ENCODE data around the gene WBP2. TPM values are rescaled to one million over a fixed set of nuclear protein-coding genes. Genes with fewer than 3 reads are reported as not detected.

WBP2 gene
- total RNA-seq, 1 experiment from 2014 or later = 44.8 TPM

DNA sequence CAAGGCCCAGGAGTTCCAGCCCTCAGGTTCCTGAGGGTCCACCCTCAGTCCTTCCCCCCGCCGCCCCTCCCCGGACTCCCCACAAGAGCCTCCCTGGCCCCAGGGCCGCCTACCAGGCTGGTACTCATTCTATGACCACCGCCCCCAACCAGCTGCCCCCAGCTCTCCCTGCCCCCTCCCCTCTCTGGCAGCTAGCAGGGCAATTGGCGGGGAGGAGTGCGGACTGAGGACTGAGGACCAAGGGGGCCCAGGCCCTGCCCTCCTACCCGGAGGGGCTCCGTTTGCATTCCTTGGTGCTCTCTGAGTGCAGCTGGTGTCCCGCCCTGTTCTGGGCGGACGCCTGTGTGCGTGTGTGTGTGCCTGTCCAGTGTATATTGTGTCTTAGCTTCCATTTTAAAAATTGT, 30.0 kb downstream of the WBP2 start:
- Histone ChIP-seq H3K36me3 (replicated peaks; ENCODE audit: control insufficient read depth, insufficient read depth, low read length) (peaks cover 25% of the 10 kb centered on the region), H3K27me3 (ENCODE audit: control insufficient read depth, insufficient read depth, low read length) (no peaks in the 10 kb centered on the region), H3K4me3 (ENCODE audit: insufficient read depth, low read depth, low read length) (no peak overlapping the region)
- DNase-seq = no peak

DNA sequence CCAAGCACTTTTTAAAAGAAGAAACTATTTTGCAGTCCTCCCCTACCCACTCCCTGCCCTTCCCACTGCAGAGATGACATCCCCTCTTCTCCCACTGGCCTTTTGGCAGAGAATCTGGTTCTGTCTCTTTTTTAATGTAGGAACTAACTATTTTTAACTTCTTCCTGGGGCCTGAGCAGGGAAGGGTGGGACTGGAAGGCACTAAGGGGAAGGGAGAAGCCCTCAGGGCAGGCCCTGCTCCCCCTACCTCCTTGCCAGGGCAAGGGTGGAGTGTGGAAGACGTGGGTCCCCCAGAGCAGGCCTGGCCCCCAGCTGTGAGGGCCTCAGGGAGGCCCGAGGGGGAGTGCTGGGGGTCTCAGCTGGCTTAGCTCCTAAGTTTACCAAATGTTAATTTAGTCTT, 30.5 kb downstream of the WBP2 start:
- H3K4me3 ChIP-seq (ENCODE audit: insufficient read depth, low read depth, low read length) = no peak overlapping the region
- H3K36me3 ChIP-seq (replicated peaks; ENCODE audit: control insufficient read depth, insufficient read depth, low read length) = peaks cover 28% of the 10 kb centered on the region
- no peaks in the 10 kb centered on the region for H3K27me3 ChIP-seq (ENCODE audit: control insufficient read depth, insufficient read depth, low read length)
- DNase-seq = no peak

DNA sequence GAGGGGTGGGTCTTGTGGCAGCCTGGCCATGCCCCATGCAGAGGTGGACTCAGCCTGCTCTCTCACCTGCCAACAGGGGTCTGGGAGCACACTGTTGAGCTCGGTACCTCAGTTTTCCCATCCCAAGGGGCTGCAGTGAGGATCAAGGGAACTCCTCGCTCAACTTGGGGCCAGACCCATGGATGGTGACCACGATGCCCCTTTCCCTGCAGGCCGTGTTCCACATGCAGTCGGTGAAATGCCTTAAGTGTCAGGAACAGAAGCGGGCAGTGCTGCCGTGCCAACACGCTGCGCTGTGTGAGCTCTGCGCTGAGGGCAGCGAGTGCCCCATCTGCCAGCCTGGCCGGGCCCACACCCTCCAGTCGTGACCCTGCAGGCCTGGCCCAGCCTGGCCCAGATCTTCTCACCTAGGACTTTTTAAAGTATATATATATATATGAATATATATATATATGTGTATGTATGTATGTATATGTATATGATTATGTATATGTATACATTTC, 31.0 kb downstream of the WBP2 start:
- Histone ChIP-seq H3K4me3 (ENCODE audit: insufficient read depth, low read depth, low read length) (no peak overlapping the region), H3K27me3 (ENCODE audit: control insufficient read depth, insufficient read depth, low read length) (no peaks in the 10 kb centered on the region), H3K36me3 (replicated peaks; ENCODE audit: control insufficient read depth, insufficient read depth, low read length) (peaks cover 31% of the 10 kb centered on the region)
- no peak for DNase-seq

DNA sequence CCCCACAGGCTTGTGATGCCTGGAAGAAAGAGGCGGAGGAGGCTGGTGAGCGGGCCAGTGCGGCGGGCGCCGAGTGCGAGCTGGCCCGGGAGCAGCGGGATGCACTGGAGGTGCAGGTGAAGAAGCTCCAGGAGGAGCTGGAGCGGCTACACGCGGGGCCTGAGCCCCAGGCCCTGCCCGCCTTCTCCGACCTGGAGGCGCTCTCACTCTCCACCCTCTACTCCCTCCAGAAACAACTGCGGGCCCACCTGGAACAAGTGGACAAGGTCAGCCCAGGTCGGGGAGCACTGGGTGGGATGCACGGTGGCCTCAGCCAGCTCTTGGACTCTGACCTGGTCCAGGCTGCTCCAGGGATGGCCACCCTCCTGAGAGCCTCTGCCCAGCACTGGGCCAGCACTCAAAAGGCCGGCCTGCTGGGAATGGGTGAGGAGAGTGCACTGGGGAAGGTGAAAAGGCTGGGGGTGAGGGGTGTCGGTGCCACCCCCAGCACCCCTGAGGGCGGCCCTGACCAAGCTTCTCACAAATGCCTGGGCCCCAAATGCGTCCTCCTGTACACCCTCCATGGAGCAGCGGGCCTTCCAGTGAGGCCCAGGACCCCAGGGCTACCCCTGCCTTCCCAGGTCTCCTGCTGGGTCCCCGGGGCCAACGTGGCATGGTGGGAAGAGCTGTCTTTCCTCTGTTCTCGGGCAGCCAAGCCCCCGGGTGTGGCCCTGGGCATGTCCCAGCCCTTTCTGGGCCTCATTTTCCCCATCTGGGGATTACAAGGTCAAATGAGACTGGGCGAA, 31.7 kb downstream of the WBP2 start:
- Histone ChIP-seq H3K27me3 (ENCODE audit: control insufficient read depth, insufficient read depth, low read length) (no peaks in the 10 kb centered on the region), H3K4me3 (ENCODE audit: insufficient read depth, low read depth, low read length) (no peak overlapping the region), H3K36me3 (replicated peaks; ENCODE audit: control insufficient read depth, insufficient read depth, low read length) (peaks cover 37% of the 10 kb centered on the region)
- DNase-seq = no peak

DNA sequence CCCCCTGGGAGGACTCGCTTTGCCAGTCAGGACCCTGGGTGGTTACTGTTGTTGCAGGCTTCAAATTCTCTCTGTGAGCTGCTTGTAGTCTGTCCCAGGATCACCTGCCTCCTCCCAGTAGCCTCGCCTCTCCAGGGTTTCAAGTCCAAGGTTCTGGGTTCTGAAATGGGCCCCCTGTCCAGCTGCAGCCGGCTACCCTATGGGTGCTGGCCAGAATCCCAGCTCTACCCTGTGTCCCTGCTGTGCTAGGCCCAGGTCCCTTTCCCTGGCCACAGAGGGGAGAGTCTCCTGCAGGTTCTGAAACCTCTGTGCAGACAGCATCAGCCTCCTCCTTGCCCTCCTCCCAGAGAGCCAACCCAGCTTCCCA, 32.4 kb downstream of the WBP2 start:
- Histone ChIP-seq H3K27me3 (ENCODE audit: control insufficient read depth, insufficient read depth, low read length) (no peaks in the 10 kb centered on the region), H3K36me3 (replicated peaks; ENCODE audit: control insufficient read depth, insufficient read depth, low read length) (peaks cover 38% of the 10 kb centered on the region), H3K4me3 (ENCODE audit: insufficient read depth, low read depth, low read length) (no peak overlapping the region)
- no peak for DNase-seq

DNA sequence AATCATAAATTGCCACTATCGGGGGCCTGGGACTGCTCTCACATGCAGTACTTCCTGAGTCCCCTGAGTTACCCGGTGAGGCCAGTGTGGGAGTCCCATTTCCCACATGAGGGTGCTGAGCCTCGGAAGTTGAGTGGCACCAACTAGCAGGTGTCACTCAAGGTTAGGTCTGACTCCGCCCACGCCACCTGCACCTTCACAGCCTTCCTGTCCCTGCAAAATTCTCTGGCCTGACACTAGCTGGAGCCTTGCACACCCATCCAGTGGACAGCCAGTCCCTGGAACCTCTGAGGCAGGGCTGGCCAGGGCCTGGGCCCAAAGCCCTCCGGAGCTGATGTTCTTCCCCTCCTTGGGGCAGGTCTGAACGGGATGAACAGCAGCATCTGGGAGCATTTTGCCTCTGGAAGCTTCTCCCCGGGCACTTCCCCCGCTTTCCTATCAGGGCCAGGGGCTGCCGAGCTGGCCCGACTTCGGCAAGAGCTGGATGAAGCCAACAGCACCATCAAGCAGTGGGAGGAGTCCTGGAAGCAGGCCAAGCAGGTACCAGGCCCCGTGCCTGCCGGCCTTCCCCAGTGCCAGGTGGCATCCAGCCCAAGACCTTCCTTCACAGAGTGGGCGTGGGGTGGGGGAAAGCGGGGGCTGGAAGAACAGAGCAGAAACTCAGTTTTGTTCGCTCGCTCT, 32.9 kb downstream of the WBP2 start:
- DNase-seq = no peak
- no peak overlapping the region for H3K4me3 ChIP-seq (ENCODE audit: insufficient read depth, low read depth, low read length)
- peaks cover 42% of the 10 kb centered on the region for H3K36me3 ChIP-seq (replicated peaks; ENCODE audit: control insufficient read depth, insufficient read depth, low read length)
- no peaks in the 10 kb centered on the region for H3K27me3 ChIP-seq (ENCODE audit: control insufficient read depth, insufficient read depth, low read length)

DNA sequence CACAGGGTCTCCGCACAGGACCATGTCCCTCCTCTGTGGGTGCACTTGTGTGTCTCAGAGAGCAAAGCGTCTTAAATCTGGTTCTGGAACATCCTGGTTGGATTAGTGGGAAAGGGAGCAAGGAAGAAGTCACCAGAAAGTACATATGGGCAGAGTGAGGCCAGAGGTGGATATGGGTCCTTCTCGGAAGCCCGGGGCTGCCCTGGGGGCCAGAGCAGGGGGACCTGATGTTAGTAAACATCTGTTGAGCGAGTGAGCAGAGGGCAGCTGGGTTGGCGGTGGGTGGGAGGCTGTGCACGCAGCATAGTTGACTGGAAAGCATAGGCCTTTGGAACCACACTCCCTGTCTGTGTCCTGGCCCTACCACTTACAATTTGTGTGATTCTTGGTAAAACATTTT, 33.6 kb downstream of the WBP2 start:
- peaks cover 42% of the 10 kb centered on the region for H3K36me3 ChIP-seq (replicated peaks; ENCODE audit: control insufficient read depth, insufficient read depth, low read length)
- no peaks in the 10 kb centered on the region for H3K27me3 ChIP-seq (ENCODE audit: control insufficient read depth, insufficient read depth, low read length)
- DNase-seq = no peak
- no peak overlapping the region for H3K4me3 ChIP-seq (ENCODE audit: insufficient read depth, low read depth, low read length)

DNA sequence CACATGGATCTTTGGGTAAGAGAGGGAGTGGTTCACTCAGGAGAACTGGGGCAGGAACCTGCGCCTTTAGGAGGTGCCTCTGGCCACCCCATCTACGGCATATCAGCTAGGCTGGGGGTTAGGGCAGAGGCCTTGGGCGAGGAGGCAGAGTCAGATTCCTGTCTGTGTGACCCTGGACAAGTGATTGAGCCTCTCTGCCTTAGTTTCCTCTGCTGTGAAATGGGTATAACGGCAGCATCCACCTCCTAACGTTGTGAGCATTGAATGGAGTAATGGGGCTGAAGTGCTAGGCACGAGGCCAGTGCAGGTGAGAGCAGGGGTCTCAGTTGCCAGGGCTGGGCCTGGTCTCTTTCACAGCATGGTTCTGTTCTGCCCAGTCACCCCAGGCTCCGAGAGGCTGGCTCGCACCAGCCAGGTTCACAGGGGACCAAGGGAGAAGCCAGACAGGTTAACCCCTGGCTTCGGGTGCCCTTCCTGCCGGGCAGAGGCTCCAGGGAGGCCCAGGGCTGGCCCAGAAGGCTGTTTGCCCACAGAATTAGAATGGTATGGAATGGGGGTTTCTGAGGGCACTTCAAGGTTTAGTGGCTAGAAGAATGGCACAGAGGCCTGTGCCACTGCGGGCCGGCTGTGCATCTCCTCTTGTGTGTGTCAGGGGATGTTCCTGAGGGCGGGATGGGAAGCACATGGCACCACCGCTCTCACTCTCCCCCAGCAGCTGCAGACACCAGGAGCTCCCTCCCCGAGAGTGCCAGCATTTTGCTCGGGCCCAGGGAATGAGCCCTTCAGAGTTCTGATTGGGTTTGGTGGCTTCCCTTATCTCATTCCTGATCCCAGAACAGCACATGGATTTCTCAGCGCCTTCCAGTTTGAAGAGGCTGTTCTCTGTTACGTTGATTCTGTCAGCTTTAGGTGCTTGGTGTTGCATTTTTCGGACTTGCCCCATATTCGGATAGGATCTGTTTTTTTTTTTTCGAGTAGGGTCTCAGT, 34.7 kb downstream of the WBP2 start:
- H3K36me3 ChIP-seq (replicated peaks; ENCODE audit: control insufficient read depth, insufficient read depth, low read length) = peaks cover 46% of the 10 kb centered on the region
- DNase-seq = peak; percentile 43
- no peak overlapping the region for H3K4me3 ChIP-seq (ENCODE audit: insufficient read depth, low read depth, low read length)
- H3K27me3 ChIP-seq (ENCODE audit: control insufficient read depth, insufficient read depth, low read length) = no peaks in the 10 kb centered on the region

DNA sequence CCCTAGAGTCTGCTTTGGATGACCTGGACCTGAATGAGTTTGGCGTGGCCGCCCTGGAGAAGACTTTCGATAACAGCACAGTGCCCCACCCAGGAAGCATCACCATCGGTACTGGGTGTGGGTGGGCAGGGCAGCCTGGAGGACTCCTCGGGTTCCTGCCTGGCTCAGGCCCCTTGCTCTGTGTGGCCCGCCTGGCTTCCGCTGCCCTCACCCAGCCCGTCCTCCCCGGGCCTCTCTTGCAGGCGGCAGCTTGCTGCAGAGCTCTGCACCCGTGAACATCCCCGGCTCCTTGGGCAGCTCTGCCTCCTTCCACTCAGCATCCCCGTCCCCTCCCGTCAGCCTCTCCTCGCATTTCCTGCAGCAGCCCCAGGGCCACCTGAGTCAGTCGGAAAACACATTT, 35.5 kb downstream of the WBP2 start:
- peak; percentile 57 for DNase-seq
- Histone ChIP-seq H3K27me3 (ENCODE audit: control insufficient read depth, insufficient read depth, low read length) (no peaks in the 10 kb centered on the region), H3K36me3 (replicated peaks; ENCODE audit: control insufficient read depth, insufficient read depth, low read length) (peaks cover 49% of the 10 kb centered on the region), H3K4me3 (ENCODE audit: insufficient read depth, low read depth, low read length) (no peak overlapping the region)

DNA sequence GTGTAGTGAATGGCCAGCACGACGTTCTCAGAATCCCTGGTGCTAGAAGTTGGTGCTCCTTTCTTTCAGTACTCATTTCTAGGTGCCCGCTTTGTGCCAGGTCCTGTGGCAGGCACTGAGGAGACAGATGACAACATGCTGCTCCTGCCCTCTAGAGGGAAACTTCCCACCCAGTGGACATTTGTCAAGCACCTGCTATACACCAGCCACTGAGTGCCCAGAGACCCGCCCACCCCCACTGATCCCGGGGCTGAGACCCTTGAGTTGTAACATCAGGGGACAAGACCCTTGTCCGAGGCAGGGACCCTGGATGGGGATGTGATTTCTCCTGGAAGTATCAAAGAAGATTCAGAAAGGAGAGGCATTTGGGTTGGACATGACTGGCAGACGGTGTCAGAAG, 36.0 kb downstream of the WBP2 start:
- H3K36me3 ChIP-seq (replicated peaks; ENCODE audit: control insufficient read depth, insufficient read depth, low read length) = peaks cover 49% of the 10 kb centered on the region
- no peak overlapping the region for H3K4me3 ChIP-seq (ENCODE audit: insufficient read depth, low read depth, low read length)
- peak; percentile 41 for DNase-seq
- H3K27me3 ChIP-seq (ENCODE audit: control insufficient read depth, insufficient read depth, low read length) = no peaks in the 10 kb centered on the region

DNA sequence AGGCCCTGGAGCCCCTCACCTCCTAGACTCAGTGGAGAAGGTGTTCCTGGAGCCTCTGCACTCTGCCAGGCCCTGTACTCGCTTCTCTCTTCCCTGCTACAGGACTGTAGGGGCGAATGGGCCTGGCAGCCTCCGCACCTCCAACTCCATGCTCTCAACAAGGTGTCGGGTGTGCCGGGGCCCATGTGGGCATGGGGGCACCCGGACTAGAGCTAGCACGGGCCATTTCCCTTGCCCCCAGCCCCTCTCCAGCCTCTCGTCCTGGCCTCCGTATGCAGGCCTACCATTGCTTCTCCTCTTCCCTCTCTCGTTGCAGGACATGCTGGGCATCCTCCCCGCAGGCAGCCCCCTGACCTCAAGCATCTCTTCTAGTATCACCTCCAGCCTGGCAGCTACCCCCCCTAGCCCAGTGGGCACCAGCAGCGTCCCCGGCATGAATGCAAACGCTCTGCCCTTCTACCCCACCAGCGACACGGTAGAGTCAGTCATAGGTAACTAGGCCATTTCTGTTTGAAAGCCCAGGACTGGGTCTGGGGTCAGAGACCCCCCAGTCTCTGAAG, 36.7 kb downstream of the WBP2 start:
- peak; percentile 37 for DNase-seq
- no peak overlapping the region for H3K4me3 ChIP-seq (ENCODE audit: insufficient read depth, low read depth, low read length)
- peaks cover 48% of the 10 kb centered on the region for H3K36me3 ChIP-seq (replicated peaks; ENCODE audit: control insufficient read depth, insufficient read depth, low read length)
- no peaks in the 10 kb centered on the region for H3K27me3 ChIP-seq (ENCODE audit: control insufficient read depth, insufficient read depth, low read length)

DNA sequence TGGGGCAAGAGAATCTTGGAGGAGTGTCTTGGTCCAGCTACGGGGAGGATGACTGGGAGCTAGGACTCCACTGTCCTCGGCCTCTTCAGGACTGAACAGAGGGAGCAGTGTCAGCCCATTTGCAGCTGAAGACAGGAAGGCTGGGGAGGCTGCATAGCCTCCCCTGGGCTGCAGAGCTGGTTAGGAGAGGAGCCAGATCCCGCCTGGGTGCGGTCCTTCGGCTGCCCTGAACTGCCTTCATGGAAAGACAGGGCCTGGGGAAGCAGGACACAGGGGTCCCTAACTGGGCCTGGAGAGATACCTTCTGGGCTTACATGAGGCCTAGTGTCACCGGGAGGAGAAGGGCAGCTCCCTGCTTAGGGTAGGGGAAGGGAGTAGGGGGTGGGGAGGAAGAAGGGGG, 37.6 kb downstream of the WBP2 start:
- DNase-seq = peak; percentile 35
- no peak overlapping the region for H3K4me3 ChIP-seq (ENCODE audit: insufficient read depth, low read depth, low read length)
- H3K36me3 ChIP-seq (replicated peaks; ENCODE audit: control insufficient read depth, insufficient read depth, low read length) = peaks cover 51% of the 10 kb centered on the region
- H3K27me3 ChIP-seq (ENCODE audit: control insufficient read depth, insufficient read depth, low read length) = no peaks in the 10 kb centered on the region

DNA sequence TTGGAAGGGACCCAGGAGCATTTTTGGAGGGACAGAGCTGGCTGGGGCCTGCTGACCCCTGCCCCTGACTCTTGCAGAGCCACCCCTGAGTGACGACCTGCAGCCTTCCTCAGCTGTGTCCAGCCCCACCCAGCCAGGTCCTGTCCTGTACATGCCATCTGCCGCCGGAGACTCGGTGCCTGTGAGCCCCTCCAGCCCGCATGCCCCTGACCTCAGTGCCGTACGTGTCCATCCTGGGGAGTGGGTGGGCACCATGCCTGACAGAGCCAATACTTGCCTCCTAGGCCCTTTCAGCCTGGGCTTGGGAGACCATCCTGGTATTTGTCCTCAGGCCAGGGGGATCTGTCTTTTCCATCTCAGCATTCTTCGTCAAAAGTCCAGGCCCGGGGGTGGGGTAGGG, 38.4 kb downstream of the WBP2 start:
- H3K4me3 ChIP-seq (ENCODE audit: insufficient read depth, low read depth, low read length) = no peak overlapping the region
- no peaks in the 10 kb centered on the region for H3K27me3 ChIP-seq (ENCODE audit: control insufficient read depth, insufficient read depth, low read length)
- peaks cover 51% of the 10 kb centered on the region for H3K36me3 ChIP-seq (replicated peaks; ENCODE audit: control insufficient read depth, insufficient read depth, low read length)
- DNase-seq = peak; percentile 32

DNA sequence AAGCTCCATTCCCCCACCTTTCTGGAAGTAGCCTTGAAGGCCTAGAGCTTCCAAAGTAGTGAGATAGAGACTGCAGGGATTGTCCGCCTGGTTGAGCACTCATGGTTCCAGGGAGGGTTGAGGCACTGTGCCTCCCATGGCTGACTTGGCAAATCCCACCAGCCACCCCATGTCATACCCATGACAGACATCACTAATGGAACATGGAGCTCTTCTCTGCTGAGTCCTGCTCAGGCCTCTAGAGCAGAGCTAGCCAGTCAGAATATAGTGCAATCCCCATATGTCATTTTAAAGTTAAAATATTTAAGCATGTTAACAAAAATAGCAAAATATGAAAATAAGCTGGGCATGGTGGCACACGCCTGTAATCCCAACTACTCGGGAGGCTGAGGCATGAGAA, 39.7 kb downstream of the WBP2 start:
- peaks cover 46% of the 10 kb centered on the region for H3K36me3 ChIP-seq (replicated peaks; ENCODE audit: control insufficient read depth, insufficient read depth, low read length)
- DNase-seq = no peak

More for the DNA sequence above, 39.7 kb downstream of the WBP2 start:
- H3K4me3 ChIP-seq (ENCODE audit: insufficient read depth, low read depth, low read length) = no peak overlapping the region
- H3K27me3 ChIP-seq (ENCODE audit: control insufficient read depth, insufficient read depth, low read length) = no peaks in the 10 kb centered on the region
